GM12891 (cell line): ENCODE data around the gene RYR1.
"Not testable (repeated sequence)": the region's sequence is repeated elsewhere in the genome, so short reads cannot be mapped to it uniquely, and the experiment has no call there.

Source experiments
- DNase-seq: peaks from one replicate; pipeline ENCODE4 v3.0.0; 2011; ENCODE audit warnings: low spot score; ENCODE audit not compliant: insufficient read length
- FAIRE-seq: peaks from 2 replicates; lab custom pipeline; 2011; peaks lifted over from hg19 to GRCh38; lab: Jason Lieb, UNC
- PAX5 ChIP-seq: IDR thresholded peaks from 2 replicates; pipeline ENCODE4 v1.6.1; 2011; ENCODE audit warnings: low read length, moderate library complexity, mild to moderate bottlenecking; ENCODE audit not compliant: insufficient read depth, severe bottlenecking
- POLR2A ChIP-seq: IDR thresholded peaks from 2 replicates; pipeline ENCODE4 v1.6.1; 2011; ENCODE audit warnings: low read depth, low read length, control low read depth
- POLR2AphosphoS5 ChIP-seq: IDR thresholded peaks from 2 replicates; pipeline ENCODE4 v1.6.1; 2011; ENCODE audit warnings: low read depth, low read length, control low read depth
- POU2F2 ChIP-seq: IDR thresholded peaks from 2 replicates; pipeline ENCODE4 v1.6.1; 2011; ENCODE audit warnings: low read depth, mild to moderate bottlenecking, control low read depth, low read length, moderate library complexity
- SPI1 ChIP-seq: IDR thresholded peaks from 2 replicates; pipeline ENCODE4 v1.6.1; 2011; ENCODE audit warnings: low read depth, low read length, control low read depth
- TAF1 ChIP-seq: IDR thresholded peaks from 2 replicates; pipeline ENCODE4 v1.6.1; 2011; ENCODE audit warnings: low read depth, low read length, control low read depth

RYR1 gene

DNA sequence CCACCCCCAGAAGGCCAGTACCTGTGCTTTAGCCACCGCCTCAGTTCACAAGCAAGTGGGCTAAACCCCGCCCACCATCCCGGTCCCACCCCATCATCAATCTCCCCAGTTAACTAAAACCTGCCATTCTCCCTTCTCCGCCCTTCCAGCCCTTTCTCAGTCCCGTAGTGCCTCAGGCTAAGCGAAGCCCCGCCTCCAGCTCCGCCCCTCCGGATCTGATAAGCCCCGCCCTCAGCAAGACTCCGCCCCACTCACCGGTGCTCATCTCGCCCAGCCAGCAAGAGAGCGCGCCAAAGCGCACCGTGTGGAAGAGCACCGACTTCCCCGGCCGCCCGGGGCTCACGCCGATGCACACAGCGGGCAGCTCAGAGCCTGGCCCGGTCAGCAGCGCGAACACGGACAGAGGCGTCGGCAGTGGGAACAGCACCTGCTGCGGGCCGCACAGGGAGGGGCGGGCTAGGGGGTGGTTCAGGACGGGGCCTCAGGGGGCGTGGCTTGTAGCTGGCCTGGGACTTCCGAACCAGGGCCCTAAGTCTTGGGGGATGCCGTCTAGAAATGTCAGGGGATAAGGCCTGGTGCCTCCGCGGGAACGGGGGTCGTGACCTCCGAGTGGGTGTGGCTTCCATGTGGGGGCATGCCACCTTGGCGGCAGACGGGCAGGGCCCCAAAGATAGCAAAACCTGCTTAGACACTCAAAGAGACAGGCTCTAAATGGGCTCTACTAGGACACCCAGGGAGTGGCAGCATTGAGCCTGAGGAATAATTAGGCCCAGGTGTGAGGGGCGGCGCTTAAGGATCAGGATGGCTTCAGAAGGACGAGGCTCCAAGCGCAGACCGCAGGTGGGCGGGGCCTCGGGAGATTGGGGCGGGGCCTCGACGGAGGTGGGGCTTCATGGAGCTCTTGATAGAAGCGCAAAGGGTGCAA is 162.8 kb downstream of the RYR1 start:
- no peak for FAIRE-seq
- TF ChIP-seq SPI1 = no peak
- TF ChIP-seq PAX5 = no peak
- TF ChIP-seq POLR2AphosphoS5 = no peak
- no peak for TF ChIP-seq TAF1
- TF ChIP-seq POLR2A = no peak
- TF ChIP-seq POU2F2 = no peak
- DNase-seq = no peak

- no peak for DNase-seq
These were observed 163.6 kb downstream of the RYR1 start for GRCh38 chr19:38597075-38597474.

DNA sequence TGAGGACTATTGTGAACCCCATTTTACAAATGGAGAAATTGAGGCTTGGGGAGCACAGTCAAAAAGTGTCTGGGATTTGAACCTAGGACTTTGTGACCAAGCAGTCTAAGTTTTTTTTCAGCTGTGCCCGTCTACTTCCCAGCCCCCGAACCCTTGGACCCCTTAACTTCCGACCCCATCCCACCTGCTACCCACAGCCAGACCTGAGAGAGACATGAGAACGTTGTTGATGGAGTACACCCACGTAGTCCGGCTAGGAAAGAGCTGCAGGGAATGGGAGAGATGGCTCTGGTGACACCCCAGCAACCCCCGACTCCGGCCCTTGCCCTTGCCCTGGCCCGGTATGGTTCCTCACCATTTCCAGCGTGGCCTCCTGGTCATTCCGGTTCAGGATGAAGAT is 166.2 kb downstream of the RYR1 start:
- DNase-seq (no peak), FAIRE-seq (peak; percentile 51)
- TF ChIP-seq TAF1 (no peak), SPI1 (no peak), PAX5 (no peak), POLR2A (no peak), POU2F2 (no peak), POLR2AphosphoS5 (no peak)

More at GRCh38 chr19:38597075-38597474, 163.6 kb downstream of the RYR1 start:
- no peak for TF ChIP-seq POLR2A
- no peak for TF ChIP-seq TAF1
- TF ChIP-seq POLR2AphosphoS5 = no peak
- no peak for TF ChIP-seq POU2F2
- no peak for TF ChIP-seq PAX5
- TF ChIP-seq SPI1 = no peak
- no peak for FAIRE-seq

DNA sequence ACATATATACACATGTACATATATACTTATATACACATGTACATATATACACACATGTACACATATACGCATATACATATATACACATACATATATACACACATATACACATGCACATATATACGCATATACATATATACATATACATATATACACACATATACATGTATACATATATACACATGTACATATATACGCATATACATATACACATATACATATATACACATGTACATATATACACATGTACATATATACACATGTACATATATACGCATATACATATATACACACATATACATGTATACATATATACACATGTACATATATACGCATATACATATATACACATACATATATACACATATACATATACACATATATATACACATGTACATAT is 169.4 kb downstream of the RYR1 start:
- FAIRE-seq, DNase-seq: not testable (repeated sequence)

DNA sequence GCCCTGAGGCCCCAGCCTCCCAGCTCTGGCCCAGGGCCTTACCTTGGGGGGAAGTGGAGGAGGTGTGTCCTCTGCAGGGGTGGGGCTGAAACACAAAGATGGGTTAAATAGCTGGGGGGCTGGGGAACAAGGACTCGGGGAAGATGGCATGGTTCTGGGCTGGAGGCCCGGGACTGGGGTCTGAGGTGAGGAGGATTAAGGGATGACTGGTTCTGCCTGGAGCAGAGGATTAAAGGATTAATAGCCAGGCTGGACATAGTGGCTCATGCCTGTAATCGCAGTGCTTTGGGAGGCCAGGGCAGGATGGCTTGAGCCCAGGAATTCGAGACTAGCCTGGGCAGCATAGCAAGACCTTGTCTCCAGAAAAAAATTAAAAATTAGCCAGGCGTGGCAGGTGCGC is 172.6 kb downstream of the RYR1 start:
- TF ChIP-seq POU2F2 (no peak), TAF1 (no peak), SPI1 (no peak), POLR2AphosphoS5 (no peak), PAX5 (no peak), POLR2A (no peak)
- DNase-seq (no peak), FAIRE-seq (no peak)

GRCh38 chr19:38614289-38614688 is 180.8 kb downstream of the RYR1 start:
- no peak for DNase-seq
- no peak for FAIRE-seq
- TF ChIP-seq POLR2A = no peak
- no peak for TF ChIP-seq SPI1
- TF ChIP-seq POU2F2 = no peak
- TF ChIP-seq POLR2AphosphoS5 = no peak
- no peak for TF ChIP-seq TAF1
- no peak for TF ChIP-seq PAX5

- DNase-seq (no peak), FAIRE-seq (no peak)
- TF ChIP-seq SPI1 = no peak
- TF ChIP-seq TAF1 = no peak
- TF ChIP-seq PAX5 = no peak
These were observed 181.6 kb downstream of the RYR1 start for GRCh38 chr19:38615007-38615581.

GRCh38 chr19:38616265-38616664 is 182.8 kb downstream of the RYR1 start:
- TF ChIP-seq PAX5 (no peak), POU2F2 (no peak), SPI1 (peak; percentile 41), POLR2A (no peak), POLR2AphosphoS5 (no peak), TAF1 (no peak)
- peak; percentile 56 for FAIRE-seq
- no peak for DNase-seq

DNA sequence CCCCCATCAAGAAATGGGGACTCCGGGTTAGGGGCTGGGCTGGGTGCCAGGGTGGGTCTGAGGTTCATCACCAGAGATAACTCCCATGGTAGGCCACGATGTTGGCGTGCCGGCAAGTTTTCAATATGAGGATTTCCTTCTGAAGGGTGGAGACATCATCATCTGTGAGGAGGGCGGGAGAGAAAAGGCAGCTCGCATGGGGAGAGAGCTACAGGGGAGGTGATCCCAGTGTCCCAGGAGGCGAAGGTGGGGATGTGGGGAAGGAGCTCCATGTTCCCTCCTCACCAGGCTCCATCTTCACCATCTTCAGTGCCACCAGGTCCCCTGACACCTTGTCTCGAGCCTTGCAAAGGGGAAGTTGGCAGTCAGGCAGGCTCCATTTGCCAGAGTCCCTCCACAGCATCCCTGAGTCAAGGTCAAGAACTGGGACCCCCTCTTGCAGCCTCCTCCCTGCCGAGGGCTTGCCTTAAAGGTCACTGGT is 183.8 kb downstream of the RYR1 start:
- DNase-seq (no peak), FAIRE-seq (peak; percentile 72)
- TF ChIP-seq POLR2AphosphoS5 = peak; percentile 14; the same call in 1 of the 2 replicates
- no peak for TF ChIP-seq SPI1
